Heart right ventricle (tissue), 16 donors: ENCODE measurements around the gene TRAP1. TPM values are rescaled to one million over a fixed set of nuclear protein-coding genes. Genes with fewer than 3 reads are reported as not detected.
A peak's percentile ranks its signal among the peaks of the same experiment; 100 is the strongest.

Source experiments
- ATAC-seq, 8 donors: fragments of 200-7000 bp; cut with Tn5 transposase; one replicate each; pipeline ENCODE4 v1.9.1; 2020; ENCODE audit warnings: mild to moderate bottlenecking in 8 of 8, moderate library complexity in 8 of 8, moderate number of reproducible peaks in 1 of 8
- DNase-seq, 2 donors: peaks; one replicate each; pipeline ENCODE4 v3.0.0-alpha.2; 2020
- H3K27ac ChIP-seq, 10 donors: fragments of 200-600 bp; sonication (generic) in 2 of 10; one replicate each; pipeline versions ENCODE4 v1.5.0 to v1.8.0; 2020 to 2022; ENCODE audit warnings: mild to moderate bottlenecking in 3 of 10
- H3K27me3 ChIP-seq, 7 donors: fragments of 200-600 bp; one replicate each; pipeline ENCODE4 v1.8.0; 2021 to 2022; ENCODE audit warnings: mild to moderate bottlenecking in 2 of 7
- H3K36me3 ChIP-seq, 9 donors: fragments of 200-600 bp; sonication (generic) in 1 of 9; one replicate each; pipeline versions ENCODE4 v1.5.0 to v1.8.0; 2020 to 2022; ENCODE audit warnings: mild to moderate bottlenecking in 2 of 9
- H3K4me1 ChIP-seq, 9 donors: fragments of 200-600 bp; sonication (generic) in 1 of 9; one replicate each; pipeline versions ENCODE4 v1.5.0 to v1.8.0; 2020 to 2022; ENCODE audit warnings: mild to moderate bottlenecking in 4 of 9
- H3K4me3 ChIP-seq, 10 donors: fragments of 200-600 bp; sonication (generic) in 2 of 10; one replicate each; pipeline versions ENCODE4 v1.5.0 to v1.8.0; 2020 to 2022; ENCODE audit warnings: mild to moderate bottlenecking in 7 of 10, moderate library complexity in 2 of 10
- H3K9me3 ChIP-seq, 11 donors: fragments of 200-600 bp in 10 of 11; sonication (generic) in 2 of 11; one replicate each; pipeline versions ENCODE4 v1.5.0 to v1.8.0; 2013 to 2022; ENCODE audit warnings: mild to moderate bottlenecking in 2 of 11, control low read depth in 1 of 11, moderate library complexity in 1 of 11
- WGBS, 2 donors: extraction: QIAGEN DNeasy Blood & Tissue Kit; methylation state at CpG; one replicate each; pipeline ENCODE4 v1.1.7; 2013; ENCODE audit warnings: inconsistent platforms in 1 of 2; 5-methylcytosine and 5-hydroxymethylcytosine counted together
- intact Hi-C, 10 donors: fragments of 100-400 bp; cut with DNase I; formaldehyde crosslinking; loops; one replicate each; pipeline versions ENCODE4 v1.11.1 to v1.14.2; 2022
- polyA plus RNA-seq, 2 donors: library from polyadenylated mRNA; stranded (reverse); fragments of 200-250 nt; gene quantifications; one replicate each; pipeline ENCODE4 v1.2.3, GENCODE V29; 2013
- total RNA-seq, 10 donors: library from RNA; stranded (reverse); fragmentation: NEBNext Ultra II Directional in 3 of 10; extraction: Animal tissue kit (Norgen Biotek cat#: 25700) in 3 of 10; gene quantifications; one replicate each; pipeline versions ENCODE4 v1.2.1 to v1.2.4, GENCODE V29; 2021 to 2023
- TF ChIP-seq, protein P1 (sequence below), 9 donors: fragments of 200-600 bp; sonication (generic) in 2 of 9; IDR thresholded peaks; one replicate each; pipeline versions ENCODE4 v1.5.0 to v1.8.0; 2021 to 2022; ENCODE audit warnings: antibody characterized with exemption in 9 of 9, mild to moderate bottlenecking in 5 of 9, moderate library complexity in 1 of 9
- donor health status: Arrhythmogenic right ventricular cardiomyopathy.
- donor health status: ischemic (EF 13 %, LVEDD 7.1; RV severe dilation, severe dysfunction).
- donor health status: healthy with polysubstance abuse.
- donor health status: DM: no; HTN: yes; CAD: no.
- donor health status: DM: no; HTN: no; CAD: no.
- donor health status: ischemic (EF 25% LVEDD 6.9; RV normal size, moderate dysfunction).
- donor health status: ischemic (EF 25% LVEDD 5.7; RV mildly dilated, moderate dysfunction).
- donor health status: healthy.
- donor health status: DM: yes; HTN: yes; CAD: no.
- donor health status: Ischemic cardiomyopathy.
- donor health status: ischemic (EF 35%, LVEDD 5.7; RV mildly dilated, moderate dysfunction).
- donor health status: nonischemic (EF 11% LVEDD 7.7; RV severe dilation, severe dysfunction).
- donor health status: DM: yes; HTN: yes; CAD: no.
- donor health status: PGD.
- donor health status: ischemic (EF 29% LVEDD 5.4; RV normal size, mild dysfunction).
- donor health status: nonischemic (EF 23%, LVEDD 6.1; RV moderate dilation, normal function).

The TRAP1 gene
- total and polyA plus RNA-seq, 12 donors = 57.3 to 148 (median 120) TPM

DNA sequence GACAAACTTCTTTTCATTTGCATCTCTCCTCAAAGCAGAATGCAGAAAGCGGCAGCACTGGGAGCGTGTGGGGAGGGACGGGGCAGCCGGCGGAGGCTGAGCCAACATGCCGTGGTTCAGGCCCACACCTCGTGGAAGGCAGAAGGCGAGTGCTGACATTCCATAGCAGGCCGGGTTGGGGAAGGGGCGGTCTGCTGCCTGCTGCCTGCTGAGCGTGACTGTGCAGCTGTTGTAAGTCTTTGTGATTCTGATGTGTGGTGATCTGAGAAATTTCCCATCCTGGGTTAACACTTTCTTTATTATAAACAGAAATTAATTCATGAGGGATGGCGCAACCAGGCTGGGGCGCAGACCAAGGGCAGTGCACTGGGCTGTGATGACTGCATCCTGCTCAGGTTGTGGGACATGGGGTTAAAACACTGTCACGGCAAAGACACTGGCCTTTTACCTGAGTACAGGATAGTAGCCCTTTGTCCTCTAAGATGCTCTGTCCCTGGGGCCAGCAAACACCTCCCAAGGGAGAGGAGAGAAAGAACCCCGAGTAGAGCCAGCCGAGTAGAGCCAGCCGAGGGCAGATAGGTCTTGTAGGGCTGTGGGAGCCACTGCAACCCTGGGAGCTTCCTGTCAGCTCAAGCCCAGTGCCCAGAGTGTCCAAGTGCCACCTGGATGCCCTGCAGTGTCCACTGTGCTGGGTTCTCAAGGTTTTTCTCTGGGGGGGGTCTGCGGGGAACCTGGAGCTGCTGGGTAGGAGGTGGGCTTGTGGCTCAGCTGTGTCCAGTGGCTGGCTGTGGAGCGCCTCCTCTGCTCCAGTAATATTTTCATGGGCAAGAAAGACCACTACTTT, 71.6 kb downstream of the TRAP1 start:
- DNase-seq (no peak), ATAC-seq (no peak)
- intact Hi-C loops = no loop called here
- no peaks in the 10 kb centered on the region for H3K27me3 ChIP-seq
- peaks cover 0 to 46% (median 4%) of the 10 kb centered on the region in 9 donors for H3K36me3 ChIP-seq
- TF ChIP-seq, protein P1, sequence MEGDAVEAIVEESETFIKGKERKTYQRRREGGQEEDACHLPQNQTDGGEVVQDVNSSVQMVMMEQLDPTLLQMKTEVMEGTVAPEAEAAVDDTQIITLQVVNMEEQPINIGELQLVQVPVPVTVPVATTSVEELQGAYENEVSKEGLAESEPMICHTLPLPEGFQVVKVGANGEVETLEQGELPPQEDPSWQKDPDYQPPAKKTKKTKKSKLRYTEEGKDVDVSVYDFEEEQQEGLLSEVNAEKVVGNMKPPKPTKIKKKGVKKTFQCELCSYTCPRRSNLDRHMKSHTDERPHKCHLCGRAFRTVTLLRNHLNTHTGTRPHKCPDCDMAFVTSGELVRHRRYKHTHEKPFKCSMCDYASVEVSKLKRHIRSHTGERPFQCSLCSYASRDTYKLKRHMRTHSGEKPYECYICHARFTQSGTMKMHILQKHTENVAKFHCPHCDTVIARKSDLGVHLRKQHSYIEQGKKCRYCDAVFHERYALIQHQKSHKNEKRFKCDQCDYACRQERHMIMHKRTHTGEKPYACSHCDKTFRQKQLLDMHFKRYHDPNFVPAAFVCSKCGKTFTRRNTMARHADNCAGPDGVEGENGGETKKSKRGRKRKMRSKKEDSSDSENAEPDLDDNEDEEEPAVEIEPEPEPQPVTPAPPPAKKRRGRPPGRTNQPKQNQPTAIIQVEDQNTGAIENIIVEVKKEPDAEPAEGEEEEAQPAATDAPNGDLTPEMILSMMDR (IDR thresholded peaks at IDR 0.05) = no peak
- H3K4me1 ChIP-seq = peaks cover 0 to 6% (median 0%) of the 10 kb centered on the region in 9 donors
- no peak overlapping the region for H3K27ac ChIP-seq
- no peak overlapping the region for H3K4me3 ChIP-seq
- 81 to 87% methylated on average over 19 of the region's 19 CpGs for WGBS, 2 donors
- no peaks in the 10 kb centered on the region for H3K9me3 ChIP-seq

DNA sequence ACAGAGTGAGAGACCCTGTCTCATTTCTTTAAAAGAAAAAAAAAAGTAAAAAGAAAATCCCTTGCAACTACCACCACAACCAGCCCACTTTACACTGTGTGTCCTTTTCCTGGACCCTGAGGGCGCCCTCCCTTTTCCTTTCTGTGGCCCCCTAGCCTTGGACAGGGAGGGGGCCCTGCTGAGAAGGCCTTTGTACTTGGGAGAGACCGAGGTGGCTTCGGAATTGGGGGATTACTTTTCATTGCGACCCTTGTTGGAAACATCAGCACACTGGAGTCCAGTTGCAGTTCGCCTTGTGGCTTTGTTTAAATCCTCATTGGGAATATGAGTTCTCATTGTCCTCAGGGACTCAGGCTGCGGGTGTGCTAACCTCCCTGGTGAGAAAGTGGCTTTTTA, 72.2 kb downstream of the TRAP1 start:
- 80 to 85% methylated on average over 6 of the region's 6 CpGs for WGBS, 2 donors
- TF ChIP-seq, protein P1 (IDR thresholded peaks at IDR 0.05) = no peak
- peaks cover 0 to 6% (median 0%) of the 10 kb centered on the region in 9 donors for H3K4me1 ChIP-seq
- intact Hi-C loops = no loop called here
- no peak overlapping the region for H3K4me3 ChIP-seq
- H3K9me3 ChIP-seq = no peaks in the 10 kb centered on the region
- H3K27ac ChIP-seq = no peak overlapping the region
- H3K27me3 ChIP-seq = no peaks in the 10 kb centered on the region
- no peak for ATAC-seq
- H3K36me3 ChIP-seq = peaks cover 0 to 45% (median 4%) of the 10 kb centered on the region in 9 donors
- no peak for DNase-seq

DNA sequence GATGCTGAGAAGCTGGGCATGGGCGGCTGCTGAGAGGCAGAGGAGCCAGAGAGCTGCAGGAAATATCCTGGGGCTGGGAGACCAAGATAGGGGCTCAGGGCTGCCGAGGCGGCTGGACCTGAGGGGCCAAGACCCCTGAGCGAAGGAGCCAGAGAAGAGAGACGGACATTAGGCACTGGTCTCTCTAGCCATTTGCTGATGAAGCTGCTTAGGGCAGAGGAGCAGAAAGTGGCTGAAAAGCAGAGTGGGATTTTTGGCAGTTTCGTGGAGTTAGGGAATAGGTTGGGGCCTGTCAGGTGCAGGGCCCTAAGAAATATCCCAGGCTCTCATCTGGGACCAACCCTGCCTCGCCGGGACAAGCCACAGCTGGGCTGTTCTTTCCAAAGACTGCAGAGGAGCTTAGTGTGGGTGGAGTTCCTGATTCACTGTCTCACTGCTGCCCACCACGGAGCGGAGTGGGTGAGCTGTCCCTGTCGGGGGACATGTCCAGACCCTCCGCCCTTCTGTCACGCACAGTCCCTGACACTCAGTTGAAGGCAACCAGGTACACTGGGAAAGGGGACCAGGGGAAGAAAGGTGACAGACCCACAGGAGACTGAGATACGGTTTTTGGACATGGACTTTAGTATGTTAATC, 74.1 kb downstream of the TRAP1 start:
- H3K4me1 ChIP-seq = peaks cover 0 to 6% (median 0%) of the 10 kb centered on the region in 9 donors
- no peaks in the 10 kb centered on the region for H3K9me3 ChIP-seq
- intact Hi-C loops = no loop called here
- no peaks in the 10 kb centered on the region for H3K27me3 ChIP-seq
- peaks cover 0 to 42% (median 4%) of the 10 kb centered on the region in 9 donors for H3K36me3 ChIP-seq
- 85 to 86% methylated on average over 14 of the region's 14 CpGs for WGBS, 2 donors
- no peak overlapping the region for H3K27ac ChIP-seq
- ATAC-seq (peak in 1 of 8 donors; percentile 23), DNase-seq (no peak)
- TF ChIP-seq, protein P1 (IDR thresholded peaks at IDR 0.05) = no peak
- H3K4me3 ChIP-seq = no peak overlapping the region

DNA sequence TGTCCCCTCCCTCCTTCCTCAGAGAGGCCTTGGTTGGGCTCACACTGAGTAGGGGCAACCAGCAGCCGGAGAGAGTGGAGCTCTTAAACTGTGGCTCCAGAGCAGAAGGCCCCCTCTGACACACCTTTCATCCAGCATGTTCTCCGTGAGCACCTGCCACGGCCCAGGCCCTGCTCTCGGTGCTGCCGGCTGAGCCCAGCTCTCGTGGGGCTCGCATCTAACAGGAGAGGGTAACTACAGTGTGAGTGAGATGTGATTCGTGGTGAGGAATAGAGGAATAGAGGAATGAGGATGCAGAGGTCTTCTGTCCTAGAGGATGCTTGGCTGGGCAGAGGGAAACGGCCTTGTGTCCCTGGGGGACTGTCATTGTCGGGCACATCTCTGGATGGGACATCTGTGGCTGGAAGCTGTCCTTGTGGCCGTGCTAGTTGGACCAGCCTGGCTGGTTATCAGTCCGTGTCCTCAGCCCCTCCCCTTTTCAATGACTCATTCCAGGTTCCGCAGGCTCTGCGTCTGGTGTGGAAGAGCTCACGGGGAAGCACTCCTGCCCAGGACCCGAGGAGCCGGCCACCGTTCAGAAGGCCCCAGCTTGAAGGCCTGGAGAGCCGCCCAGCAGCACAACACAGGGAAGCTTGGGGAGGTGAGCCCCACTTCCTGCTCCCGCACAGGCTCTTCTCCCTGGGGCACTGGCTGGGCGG, 74.8 kb downstream of the TRAP1 start:
- TF ChIP-seq, protein P1 (IDR thresholded peaks at IDR 0.05) = no peak
- intact Hi-C loops = no loop called here
- H3K36me3 ChIP-seq = peaks cover 0 to 42% (median 4%) of the 10 kb centered on the region in 9 donors
- ATAC-seq (peak in 5 of 8 donors; percentile 23 to 60 (median 57)), DNase-seq (no peak)
- no peak overlapping the region for H3K4me3 ChIP-seq
- peaks cover 0 to 6% (median 0%) of the 10 kb centered on the region in 9 donors for H3K4me1 ChIP-seq
- 60 to 64% methylated on average over 21 of the region's 21 CpGs for WGBS, 2 donors
- no peak overlapping the region for H3K27ac ChIP-seq
- no peaks in the 10 kb centered on the region for H3K27me3 ChIP-seq
- no peaks in the 10 kb centered on the region for H3K9me3 ChIP-seq
